NOMO-1 treated with dmso at 0.1 percent for 144 hours (cell line): ENCODE measurements around the gene HYLS1.

Experiments
- DNase-seq: peaks from one replicate; lab custom pipeline; 2025; ENCODE audit not compliant: unreplicated experiment; lab: John Stamatoyannopoulos, UW

Gene HYLS1

GRCh38 chr11:125948278-125949051, 61.0 kb downstream of the HYLS1 start:
- no peak for DNase-seq

- no peak for DNase-seq
Observed at GRCh38 chr11:125949271-125950177, 62.1 kb downstream of the HYLS1 start.

- no peak for DNase-seq
Observed at GRCh38 chr11:125950178-125950490, 62.7 kb downstream of the HYLS1 start.
